Measurements from ENCODE around the gene TAS2R46. TPM values are rescaled to one million over a fixed set of nuclear protein-coding genes. Genes with fewer than 3 reads are reported as not detected.
A peak's percentile ranks its signal among the peaks of the same experiment; 100 is the strongest.
"Not testable (repeated sequence)": the region's sequence is repeated elsewhere in the genome, so short reads cannot be mapped to it uniquely, and the experiment has no call there.

Gene TAS2R46
- total RNA-seq: 1.6 TPM
- under 1 TPM in 2 of 8 donors, not detected in 6; 0.14 to 0.27 TPM for polyA plus RNA-seq (ENCODE audit: insufficient read depth in 1 of 8, insufficient read length in 8 of 8, low replicate concordance in 1 of 8)
- long read RNA-seq, donor 1: 0 reads
- long read RNA-seq, donor 2: 0 reads
- long read RNA-seq, donor 3: 0 reads
- long read RNA-seq, donor 4: 0 reads
- long read RNA-seq, donor 5: 0 reads
- long read RNA-seq, donor 6: 0 reads
- long read RNA-seq, donor 7: 0 reads
- long read RNA-seq, donor 8: 0 reads
- long read RNA-seq, donor 9, partial matches to known transcripts: 0 of 1 reads
- long read RNA-seq, donor 9, other reads (novel, unspliced or antisense): 0 of 1 reads
- long read RNA-seq, donor 10: 0 reads
- long read RNA-seq, donor 11: 0 reads

- not testable (repeated sequence) for H3K36me3 ChIP-seq (ENCODE audit: control insufficient read depth, insufficient read depth, low read length); H3K4me1 ChIP-seq (ENCODE audit: control insufficient read depth, insufficient read depth, low read length); DNase-seq; H3K4me3 ChIP-seq (ENCODE audit: low read length); H3K27me3 ChIP-seq (ENCODE audit: control insufficient read depth, insufficient read depth, low read length); H3K27ac ChIP-seq (ENCODE audit: low read length); H3K9me3 ChIP-seq (replicated peaks; ENCODE audit: control insufficient read depth, low read depth, low read length)
- no CpG with 5 or more reads among the region's 1 CpG for WGBS (ENCODE audit: insufficient coverage)
These were observed at the start of gene TAS2R46 for GRCh38 chr12:11062194-11062593. Gene TAS2R46 (minus strand): TSS chr12:11062294. CDS start chr12:11062294, 0 bp downstream.

GRCh38 chr12:11111213-11111612 lies 49.1 kb upstream of the TAS2R46 start:
- H3K9me3 ChIP-seq (replicated peaks; ENCODE audit: control insufficient read depth, low read depth, low read length): peaks cover 60% of the 10 kb centered on the region
- H3K4me1 ChIP-seq (ENCODE audit: control insufficient read depth, insufficient read depth, low read length); DNase-seq; H3K4me3 ChIP-seq (ENCODE audit: low read length); H3K27ac ChIP-seq (ENCODE audit: low read length); H3K27me3 ChIP-seq (ENCODE audit: control insufficient read depth, insufficient read depth, low read length): not testable (repeated sequence)
- WGBS (ENCODE audit: insufficient coverage): no CpG with 5 or more reads among the region's 1 CpG
- peaks cover 13% of the 10 kb centered on the region for H3K36me3 ChIP-seq (ENCODE audit: control insufficient read depth, insufficient read depth, low read length)

- peaks cover 54% of the 10 kb centered on the region for H3K9me3 ChIP-seq (replicated peaks; ENCODE audit: control insufficient read depth, low read depth, low read length)
These were observed 46.8 kb upstream of the TAS2R46 start for GRCh38 chr12:11108862-11109261.

GRCh38 chr12:11107719-11108118 lies 45.6 kb upstream of the TAS2R46 start:
- Histone ChIP-seq H3K27ac (ENCODE audit: low read length) (no peak overlapping the region), H3K36me3 (ENCODE audit: control insufficient read depth, insufficient read depth, low read length) (peaks cover 13% of the 10 kb centered on the region), H3K9me3 (replicated peaks; ENCODE audit: control insufficient read depth, low read depth, low read length) (peaks cover 48% of the 10 kb centered on the region), H3K27me3 (ENCODE audit: control insufficient read depth, insufficient read depth, low read length) (no peaks in the 10 kb centered on the region), H3K4me1 (ENCODE audit: control insufficient read depth, insufficient read depth, low read length) (no peaks in the 10 kb centered on the region), H3K4me3 (ENCODE audit: low read length) (no peak overlapping the region)
- DNase-seq: no peak
- no CpG with 5 or more reads among the region's 1 CpG for WGBS (ENCODE audit: insufficient coverage)

More at GRCh38 chr12:11108862-11109261, 46.8 kb upstream of the TAS2R46 start:
- no peak for DNase-seq
- WGBS (ENCODE audit: insufficient coverage): 100% methylated on average over 1 of the region's 2 CpGs
- Histone ChIP-seq H3K4me1 (ENCODE audit: control insufficient read depth, insufficient read depth, low read length) (no peaks in the 10 kb centered on the region), H3K36me3 (ENCODE audit: control insufficient read depth, insufficient read depth, low read length) (peaks cover 13% of the 10 kb centered on the region), H3K27me3 (ENCODE audit: control insufficient read depth, insufficient read depth, low read length) (no peaks in the 10 kb centered on the region), H3K27ac (ENCODE audit: low read length) (no peak overlapping the region), H3K4me3 (ENCODE audit: low read length) (no peak overlapping the region)

- Histone ChIP-seq H3K4me3 (ENCODE audit: low read length) (no peak overlapping the region), H3K9me3 (replicated peaks; ENCODE audit: control insufficient read depth, low read depth, low read length) (peaks cover 36% of the 10 kb centered on the region), H3K4me1 (ENCODE audit: control insufficient read depth, insufficient read depth, low read length) (no peaks in the 10 kb centered on the region), H3K27ac (ENCODE audit: low read length) (no peak overlapping the region), H3K36me3 (ENCODE audit: control insufficient read depth, insufficient read depth, low read length) (peaks cover 13% of the 10 kb centered on the region), H3K27me3 (ENCODE audit: control insufficient read depth, insufficient read depth, low read length) (no peaks in the 10 kb centered on the region)
- no CpG with 5 or more reads among the region's 2 CpGs for WGBS (ENCODE audit: insufficient coverage)
- no peak for DNase-seq
These were observed 44.2 kb upstream of the TAS2R46 start for GRCh38 chr12:11106288-11106687.

- no peak overlapping the region for H3K27ac ChIP-seq (ENCODE audit: low read length)
- no peak overlapping the region for H3K4me3 ChIP-seq (ENCODE audit: low read length)
- no CpG with 5 or more reads among the region's 2 CpGs for WGBS (ENCODE audit: insufficient coverage)
- no peaks in the 10 kb centered on the region for H3K4me1 ChIP-seq (ENCODE audit: control insufficient read depth, insufficient read depth, low read length)
- DNase-seq: no peak
- peaks cover 33% of the 10 kb centered on the region for H3K9me3 ChIP-seq (replicated peaks; ENCODE audit: control insufficient read depth, low read depth, low read length)
- no peaks in the 10 kb centered on the region for H3K27me3 ChIP-seq (ENCODE audit: control insufficient read depth, insufficient read depth, low read length)
- peaks cover 16% of the 10 kb centered on the region for H3K36me3 ChIP-seq (ENCODE audit: control insufficient read depth, insufficient read depth, low read length)
These were observed 43.5 kb upstream of the TAS2R46 start for GRCh38 chr12:11105546-11105945.

- not testable (repeated sequence) for H3K36me3 ChIP-seq (ENCODE audit: control insufficient read depth, insufficient read depth, low read length); H3K9me3 ChIP-seq (replicated peaks; ENCODE audit: control insufficient read depth, low read depth, low read length); DNase-seq; H3K27ac ChIP-seq (ENCODE audit: low read length); H3K4me3 ChIP-seq (ENCODE audit: low read length); H3K27me3 ChIP-seq (ENCODE audit: control insufficient read depth, insufficient read depth, low read length); H3K4me1 ChIP-seq (ENCODE audit: control insufficient read depth, insufficient read depth, low read length)
- no CpG with 5 or more reads among the region's 2 CpGs for WGBS (ENCODE audit: insufficient coverage)
These were observed 32.8 kb upstream of the TAS2R46 start for GRCh38 chr12:11094910-11095309.

- Histone ChIP-seq H3K27me3 (ENCODE audit: control insufficient read depth, insufficient read depth, low read length) (no peaks in the 10 kb centered on the region), H3K36me3 (ENCODE audit: control insufficient read depth, insufficient read depth, low read length) (no peaks in the 10 kb centered on the region), H3K4me1 (ENCODE audit: control insufficient read depth, insufficient read depth, low read length) (no peaks in the 10 kb centered on the region), H3K4me3 (ENCODE audit: low read length) (no peak within 1 kb of the TSS), H3K27ac (ENCODE audit: low read length) (no peak within 1 kb of the TSS), H3K9me3 (replicated peaks; ENCODE audit: control insufficient read depth, low read depth, low read length) (peaks cover 3% of the 10 kb centered on the region)
- whole genome bisulfite sequencing (ENCODE audit: insufficient coverage): no CpG with 5 or more reads among the region's 6 CpGs
- DNase-seq: no peak
These were observed 30.0 kb upstream of the TAS2R46 start, which contains the start of gene TAS2R43 for GRCh38 chr12:11092128-11092527. Gene TAS2R43 (minus strand): TSS chr12:11092313. CDS start chr12:11092229, 84 bp downstream.

- no CpG with 5 or more reads among the region's 5 CpGs for WGBS (ENCODE audit: insufficient coverage)
- Histone ChIP-seq H3K27ac (ENCODE audit: low read length) (no peak overlapping the region), H3K4me1 (ENCODE audit: control insufficient read depth, insufficient read depth, low read length) (no peaks in the 10 kb centered on the region), H3K36me3 (ENCODE audit: control insufficient read depth, insufficient read depth, low read length) (no peaks in the 10 kb centered on the region), H3K9me3 (replicated peaks; ENCODE audit: control insufficient read depth, low read depth, low read length) (no peaks in the 10 kb centered on the region), H3K27me3 (ENCODE audit: control insufficient read depth, insufficient read depth, low read length) (no peaks in the 10 kb centered on the region), H3K4me3 (ENCODE audit: low read length) (no peak overlapping the region)
- no peak for DNase-seq
These were observed 27.2 kb upstream of the TAS2R46 start for GRCh38 chr12:11089246-11089645.

GRCh38 chr12:11085419-11085818 lies 23.3 kb upstream of the TAS2R46 start:
- no CpG with 5 or more reads among the region's 3 CpGs for WGBS (ENCODE audit: insufficient coverage)
- H3K4me1 ChIP-seq (ENCODE audit: control insufficient read depth, insufficient read depth, low read length): no peaks in the 10 kb centered on the region
- no peak overlapping the region for H3K27ac ChIP-seq (ENCODE audit: low read length)
- H3K36me3 ChIP-seq (ENCODE audit: control insufficient read depth, insufficient read depth, low read length): no peaks in the 10 kb centered on the region
- peak; percentile 16 for DNase-seq
- no peaks in the 10 kb centered on the region for H3K27me3 ChIP-seq (ENCODE audit: control insufficient read depth, insufficient read depth, low read length)
- peaks cover 4% of the 10 kb centered on the region for H3K9me3 ChIP-seq (replicated peaks; ENCODE audit: control insufficient read depth, low read depth, low read length)
- H3K4me3 ChIP-seq (ENCODE audit: low read length): no peak overlapping the region
